NCI-H2029 (cell line): ENCODE results near the gene L3MBTL3.

ENCODE experiments used
- DNase-seq: peaks from one replicate; lab custom pipeline; 2025; lab: John Stamatoyannopoulos, UW

Gene L3MBTL3

DNA sequence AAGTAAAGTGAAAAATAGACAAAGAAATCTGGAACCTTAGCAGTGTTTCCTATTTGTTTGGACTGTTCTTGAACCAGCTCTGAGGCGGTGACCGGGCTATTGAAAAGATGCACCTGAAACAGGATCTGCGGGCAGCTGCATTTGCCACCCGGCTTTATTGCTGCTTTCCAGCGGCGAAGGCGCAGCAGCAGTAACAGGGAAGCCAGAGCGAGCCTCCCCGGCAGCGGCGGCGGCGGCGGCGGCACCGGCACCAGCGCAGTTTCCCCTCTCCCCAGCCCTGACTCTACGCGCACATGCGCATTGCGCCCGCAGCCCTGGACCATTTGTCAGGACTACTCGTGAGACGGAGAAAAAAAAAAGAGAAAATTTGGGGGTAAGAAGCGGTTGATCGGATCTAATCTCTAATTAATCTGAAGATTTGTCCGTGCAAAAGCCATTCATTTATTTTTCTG, at the start of gene L3MBTL3:
TSS of gene L3MBTL3 (plus strand) at position 290 of the 452 bp plus-strand sequence. CDS start 24,119 bp downstream, outside the sequence.
- DNase-seq: peak; percentile 42

DNA sequence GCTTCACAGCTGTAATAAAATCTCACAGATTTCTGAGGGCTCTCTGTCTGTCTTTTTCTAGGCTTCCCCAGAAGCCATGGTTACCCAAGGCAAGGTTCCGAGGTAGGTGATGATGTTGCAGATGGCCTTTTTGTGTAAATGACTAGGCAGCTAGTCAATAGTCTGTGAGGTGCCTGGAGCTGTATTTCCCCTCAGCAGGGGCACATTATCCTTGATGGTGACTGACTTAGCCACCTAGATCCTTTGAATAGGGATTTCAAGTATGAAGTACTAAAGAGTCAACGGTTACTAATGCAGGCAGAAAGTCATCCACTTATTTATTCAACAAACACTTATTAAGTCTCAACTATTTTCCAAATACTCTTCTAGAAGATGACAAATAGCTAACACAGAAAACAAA, 49.3 kb upstream of the L3MBTL3 start:
- DNase-seq: no peak

DNA sequence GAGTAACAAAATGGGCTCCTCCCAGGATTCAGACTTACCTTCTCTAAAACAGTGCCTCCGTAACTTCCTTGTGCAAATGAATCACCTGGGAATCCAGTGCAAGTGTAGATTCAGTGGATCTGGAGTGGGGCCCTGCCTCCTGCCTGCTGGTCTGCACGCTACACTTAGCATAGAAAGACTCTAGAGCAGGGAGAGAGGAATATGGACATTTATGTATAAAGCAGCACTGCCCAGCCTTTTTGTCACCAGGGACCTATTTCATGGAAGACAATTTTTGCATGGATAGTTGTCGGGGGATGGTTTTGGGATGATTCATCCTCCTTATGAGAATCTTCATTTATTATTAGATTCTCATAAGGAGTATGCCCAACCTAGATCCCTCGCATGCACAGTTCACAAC, 42.3 kb upstream of the L3MBTL3 start:
- no peak for DNase-seq

DNA sequence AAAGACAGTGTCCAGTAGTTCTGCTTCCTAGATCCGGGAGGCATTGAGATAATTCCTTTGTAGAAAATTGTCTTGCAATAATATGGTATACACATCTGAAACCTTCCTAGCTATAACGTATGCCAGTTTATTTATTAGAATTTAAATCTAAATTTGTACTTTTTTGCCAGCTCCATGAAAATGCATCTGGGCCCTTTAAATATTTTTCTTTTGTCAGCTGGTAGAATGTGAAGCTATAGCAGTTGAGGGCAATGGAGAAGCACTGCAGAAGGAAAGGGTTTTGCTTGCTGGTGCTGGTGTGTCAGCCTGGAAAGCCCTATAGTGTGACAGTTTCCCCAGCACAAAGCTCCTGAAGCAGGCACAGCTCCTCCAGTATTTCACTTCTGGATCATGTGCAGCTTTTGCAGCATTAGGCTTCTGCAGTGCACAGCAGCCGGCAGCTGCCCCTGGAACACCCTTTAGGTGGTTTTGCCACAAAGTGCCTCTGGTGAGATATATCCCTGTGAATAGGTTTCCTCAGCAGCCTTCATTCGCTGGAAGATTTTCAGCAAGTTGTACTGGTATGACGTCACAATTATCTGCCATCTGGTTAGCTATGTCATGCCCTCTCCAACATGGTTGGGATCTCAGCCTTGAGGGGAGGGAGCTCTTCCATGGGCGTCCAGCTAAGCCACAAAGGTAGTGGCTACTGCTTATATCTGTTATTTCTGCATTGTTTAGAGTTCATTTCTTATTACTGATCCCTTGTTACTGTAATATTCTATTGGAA, 40.0 kb upstream of the L3MBTL3 start:
- no peak for DNase-seq

DNA sequence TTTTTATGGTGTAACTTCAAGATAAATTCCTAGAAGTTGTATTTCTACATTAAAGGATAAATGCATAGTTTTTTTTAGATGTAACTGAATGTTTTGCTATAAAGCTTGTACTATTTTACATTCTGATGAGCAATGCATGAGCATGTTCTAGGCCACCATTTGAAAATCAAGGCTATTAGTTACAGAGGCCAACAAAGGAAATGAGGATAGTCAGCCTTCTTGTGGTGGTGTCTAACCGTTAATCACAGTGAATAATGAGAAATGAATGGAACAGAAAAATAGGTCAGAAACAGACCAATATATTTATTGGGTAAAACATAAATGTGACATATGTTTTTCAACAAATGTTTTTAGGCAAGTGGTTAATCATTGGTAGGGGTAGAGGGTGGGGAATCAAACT, 37.6 kb upstream of the L3MBTL3 start:
- no peak for DNase-seq

DNA sequence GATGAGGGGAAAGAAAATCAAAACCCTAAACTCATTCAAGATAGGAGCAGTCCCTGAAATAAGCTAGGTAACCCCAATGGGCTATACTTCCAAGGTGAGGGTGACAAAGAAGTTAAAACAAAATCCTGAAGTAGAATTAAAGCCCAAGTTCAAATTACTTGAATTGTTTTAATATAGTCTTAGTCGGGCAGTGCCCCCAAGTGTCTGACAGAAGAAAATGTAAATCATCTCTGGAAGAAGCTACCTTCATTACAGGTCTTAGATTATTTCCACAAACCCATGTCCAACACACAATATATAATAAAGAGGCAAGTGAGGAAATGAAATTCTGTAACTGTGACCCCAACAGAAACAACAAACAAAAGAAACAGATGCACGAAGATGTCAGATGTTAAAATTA, 36.8 kb upstream of the L3MBTL3 start:
- no peak for DNase-seq

DNA sequence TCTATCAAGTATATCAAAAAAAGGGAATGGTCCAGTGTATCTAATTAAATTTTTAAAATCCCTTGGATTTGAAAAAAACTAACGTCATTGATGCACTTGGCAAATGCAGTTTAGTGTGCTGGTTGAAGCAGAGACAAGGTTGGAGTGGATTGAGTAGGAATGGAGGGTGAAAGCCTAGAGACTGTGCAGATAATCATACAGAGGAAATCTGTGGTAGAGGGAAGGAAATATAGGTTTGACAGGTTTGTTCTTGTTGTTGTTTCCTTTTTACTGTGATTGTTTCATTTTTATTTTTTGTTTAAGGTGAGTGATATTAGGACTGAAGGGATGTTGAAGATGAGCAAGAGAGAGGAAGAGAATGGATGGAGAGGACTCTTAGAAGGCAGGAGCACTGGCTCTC, 29.0 kb upstream of the L3MBTL3 start:
- DNase-seq: no peak

DNA sequence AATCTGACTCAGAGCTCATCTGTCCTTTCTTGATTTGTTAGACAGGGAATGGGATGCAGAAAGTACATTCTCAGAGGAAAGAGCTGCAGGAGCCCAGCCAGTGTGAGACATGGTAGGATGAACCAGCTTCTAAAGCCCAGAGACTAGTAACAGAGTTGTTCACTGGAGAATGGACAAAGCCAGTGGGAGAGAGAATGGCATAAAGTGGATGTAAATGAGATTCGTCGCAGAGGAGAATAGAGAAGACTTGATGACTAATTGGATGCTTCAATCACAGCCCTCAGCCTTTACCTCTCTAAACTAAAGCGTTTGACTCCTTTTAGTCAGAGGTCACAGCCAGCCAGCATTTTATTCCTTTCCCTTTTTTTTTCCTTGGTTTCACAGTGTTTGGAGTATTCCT, 25.5 kb upstream of the L3MBTL3 start:
- DNase-seq: no peak

DNA sequence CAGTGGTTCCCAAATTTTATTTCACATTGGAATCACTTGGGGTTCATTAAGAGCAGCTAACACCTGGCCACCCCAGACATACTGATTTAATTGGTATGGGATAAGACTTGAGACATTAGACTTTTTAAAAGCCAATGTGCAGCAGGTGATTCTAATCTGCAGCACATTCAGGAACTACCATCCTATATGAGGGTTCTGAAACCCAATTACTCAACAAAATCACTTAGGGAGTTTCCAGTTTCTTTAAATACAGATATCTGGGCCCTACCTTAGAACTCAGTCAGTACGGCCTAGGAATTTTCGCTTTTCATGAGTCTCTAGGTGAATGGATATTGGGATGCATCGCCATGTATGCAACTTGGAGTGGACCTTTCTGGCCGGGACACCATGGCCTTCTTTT, 24.0 kb upstream of the L3MBTL3 start:
- no peak for DNase-seq

DNA sequence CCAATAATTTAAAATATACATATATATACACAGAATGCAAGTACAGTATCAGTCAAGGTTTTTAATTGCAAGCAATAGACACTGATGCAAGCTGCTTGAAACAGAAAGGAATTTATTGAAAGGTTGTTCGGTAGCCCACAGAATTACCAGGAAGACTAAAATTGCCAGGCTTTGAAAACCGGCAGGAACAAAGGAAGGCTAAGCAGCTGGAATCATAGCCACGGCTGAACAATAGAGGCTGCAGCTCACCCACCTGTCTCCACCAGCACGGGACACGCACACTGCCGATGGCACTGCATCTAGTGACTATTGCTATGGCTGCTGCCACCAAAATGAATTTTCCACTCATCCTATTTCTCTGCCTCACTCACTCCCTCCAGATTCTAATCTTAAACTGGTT, 22.0 kb upstream of the L3MBTL3 start:
- no peak for DNase-seq

DNA sequence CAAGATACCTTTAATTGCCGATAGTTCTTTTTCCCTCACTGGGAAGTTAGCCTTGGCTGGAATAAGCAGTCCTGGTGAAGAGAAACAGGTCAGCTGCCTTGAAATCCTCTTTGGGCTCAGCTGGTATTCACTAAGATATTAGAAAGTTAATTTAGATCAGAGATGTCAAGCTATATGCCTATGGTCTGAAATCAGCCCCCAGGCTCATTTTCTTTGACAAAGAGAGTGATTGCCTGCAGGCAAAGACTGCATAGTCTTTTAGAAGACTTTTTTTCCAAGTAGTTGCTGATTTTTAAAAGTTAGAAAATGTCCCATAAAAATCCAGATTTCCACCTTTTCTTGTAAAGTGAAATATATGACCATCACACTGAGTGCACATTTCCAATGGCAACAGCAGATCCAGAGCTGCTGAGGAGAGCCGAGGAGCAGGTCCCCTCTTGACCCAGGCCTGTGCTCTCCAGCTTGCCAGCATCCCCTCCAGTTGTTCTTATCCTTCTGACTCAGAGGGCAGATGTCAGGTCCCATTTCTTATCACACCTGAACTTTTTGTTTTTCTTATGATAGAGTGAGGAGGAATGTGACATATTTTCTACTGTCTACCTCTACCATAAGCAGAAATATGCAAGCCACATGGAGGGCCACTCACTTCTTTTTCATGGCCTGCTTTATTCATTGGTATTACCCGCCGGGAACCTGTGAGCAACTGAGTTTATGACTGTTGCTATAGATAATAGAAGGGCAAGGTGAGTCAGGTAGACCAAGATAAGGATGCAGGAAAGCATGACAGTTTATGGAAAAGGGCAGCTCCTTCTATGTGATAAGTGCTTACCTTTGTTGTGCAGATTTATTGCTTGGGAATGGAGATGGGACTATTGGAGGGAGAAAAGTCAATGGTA, 17.6 kb upstream of the L3MBTL3 start:
- DNase-seq: no peak

DNA sequence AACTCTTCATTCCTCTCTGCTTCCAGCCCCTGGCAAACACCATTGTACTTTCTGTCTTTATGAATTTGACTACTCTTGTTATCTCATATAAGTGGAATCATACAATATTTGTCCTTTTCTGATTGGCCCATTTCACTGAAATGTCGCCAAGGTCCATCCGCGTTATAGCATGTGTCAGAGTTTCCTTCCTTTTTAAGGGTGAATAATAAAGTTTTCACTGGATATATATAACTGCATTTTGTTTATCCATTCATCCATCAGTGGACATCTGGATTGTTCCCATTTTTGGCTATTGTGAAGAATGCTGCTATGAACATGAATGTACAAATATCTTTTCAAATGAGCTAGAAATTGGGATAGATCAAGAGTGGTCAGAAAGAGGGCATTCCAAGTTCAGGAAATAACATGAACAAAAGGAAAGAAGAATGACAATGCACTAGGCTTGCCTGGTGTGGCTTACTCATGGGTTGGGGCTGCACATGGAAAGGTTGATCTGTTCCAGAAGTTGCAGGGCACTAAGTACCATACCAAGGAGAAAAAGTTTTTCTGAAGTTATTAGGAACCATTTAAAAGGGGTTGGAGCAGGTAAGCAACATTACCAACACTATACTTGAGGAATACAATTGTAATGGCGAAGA, 10.0 kb upstream of the L3MBTL3 start:
- DNase-seq: no peak

DNA sequence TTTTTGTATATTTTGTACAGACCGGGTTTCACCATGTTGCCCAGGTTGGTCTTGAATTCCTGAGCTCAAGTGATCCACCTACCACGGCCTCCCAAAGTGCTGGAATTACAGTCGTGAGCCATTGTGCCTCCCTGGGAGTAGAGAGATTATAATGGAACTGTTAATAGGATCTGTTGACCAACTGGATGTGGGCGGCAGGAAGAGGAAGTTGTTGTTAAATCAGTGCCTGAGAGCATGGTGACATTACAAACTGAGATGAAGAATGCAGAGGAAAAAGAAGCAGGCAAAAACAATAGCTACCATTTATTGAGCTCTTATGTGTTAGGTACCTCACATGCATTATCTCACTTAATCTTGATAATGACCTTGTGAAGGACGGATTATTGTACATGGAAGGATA, 9.2 kb upstream of the L3MBTL3 start:
- no peak for DNase-seq

DNA sequence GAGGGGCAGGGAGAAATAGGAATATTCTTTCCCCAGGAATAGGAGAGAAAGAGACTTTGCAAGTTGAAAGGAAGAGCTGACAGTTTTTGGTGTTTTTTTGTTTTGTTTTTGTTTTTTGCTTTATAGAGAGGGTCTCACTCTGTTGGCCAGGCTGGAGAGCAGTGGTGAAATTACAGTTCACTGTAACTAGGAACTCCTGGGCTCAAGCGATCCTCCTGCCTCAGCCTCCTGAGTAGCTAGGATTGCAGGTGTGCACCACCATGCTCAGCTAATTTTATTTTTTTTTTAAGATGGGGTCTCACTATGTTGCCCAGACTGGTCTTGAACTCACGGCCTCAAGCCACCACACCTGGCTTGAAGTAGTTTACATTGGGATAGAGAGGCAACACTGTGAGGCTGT, 8.0 kb upstream of the L3MBTL3 start:
- no peak for DNase-seq

DNA sequence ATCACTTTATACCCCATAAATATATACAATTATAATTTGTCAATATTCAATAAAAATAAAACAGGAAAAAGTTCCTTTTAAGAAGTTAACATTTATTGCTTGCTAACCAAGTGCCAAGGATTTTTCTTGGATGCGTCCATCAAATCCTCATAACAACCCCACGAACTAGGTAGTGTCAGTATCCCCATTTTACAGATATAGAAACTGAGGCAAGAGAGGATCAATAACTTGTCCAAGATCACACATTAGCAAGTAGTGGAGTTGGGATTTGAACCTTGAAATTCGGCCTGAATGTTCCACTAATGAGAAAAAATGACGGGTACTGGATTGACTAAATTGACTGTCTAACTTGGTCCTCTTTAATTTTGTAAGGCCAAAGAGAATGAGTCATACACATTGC, 5.7 kb upstream of the L3MBTL3 start:
- no peak for DNase-seq

DNA sequence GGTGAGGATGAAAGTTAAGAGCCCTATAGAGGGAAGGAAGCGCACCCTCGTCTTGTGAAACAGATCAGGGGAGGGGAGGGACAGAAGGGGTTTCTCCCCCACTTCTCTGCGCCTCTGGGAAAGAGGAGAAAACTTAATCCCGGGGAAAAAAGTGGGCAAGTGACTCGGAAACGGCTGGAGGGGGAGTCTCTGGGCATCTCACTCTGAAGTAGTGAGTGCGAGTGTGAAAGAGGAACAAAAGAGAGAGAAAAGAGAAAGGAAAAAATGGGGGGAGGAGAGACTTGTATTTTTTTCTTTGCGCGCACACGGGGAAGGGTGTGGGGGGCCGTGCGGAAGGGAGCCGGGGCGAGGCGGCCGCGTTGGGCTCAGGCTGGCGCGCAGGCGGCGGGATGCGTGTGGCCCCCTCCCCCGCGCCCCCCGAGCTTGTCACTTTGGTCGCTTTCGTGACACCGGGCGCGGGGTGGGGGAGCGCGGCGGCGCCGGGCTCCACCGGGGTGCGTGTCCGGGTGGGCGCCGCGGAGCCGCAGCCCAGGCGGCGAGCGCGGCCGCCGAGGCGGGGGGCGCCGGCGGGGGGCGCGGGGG, 454 bp downstream of the L3MBTL3 start:
- no peak for DNase-seq

DNA sequence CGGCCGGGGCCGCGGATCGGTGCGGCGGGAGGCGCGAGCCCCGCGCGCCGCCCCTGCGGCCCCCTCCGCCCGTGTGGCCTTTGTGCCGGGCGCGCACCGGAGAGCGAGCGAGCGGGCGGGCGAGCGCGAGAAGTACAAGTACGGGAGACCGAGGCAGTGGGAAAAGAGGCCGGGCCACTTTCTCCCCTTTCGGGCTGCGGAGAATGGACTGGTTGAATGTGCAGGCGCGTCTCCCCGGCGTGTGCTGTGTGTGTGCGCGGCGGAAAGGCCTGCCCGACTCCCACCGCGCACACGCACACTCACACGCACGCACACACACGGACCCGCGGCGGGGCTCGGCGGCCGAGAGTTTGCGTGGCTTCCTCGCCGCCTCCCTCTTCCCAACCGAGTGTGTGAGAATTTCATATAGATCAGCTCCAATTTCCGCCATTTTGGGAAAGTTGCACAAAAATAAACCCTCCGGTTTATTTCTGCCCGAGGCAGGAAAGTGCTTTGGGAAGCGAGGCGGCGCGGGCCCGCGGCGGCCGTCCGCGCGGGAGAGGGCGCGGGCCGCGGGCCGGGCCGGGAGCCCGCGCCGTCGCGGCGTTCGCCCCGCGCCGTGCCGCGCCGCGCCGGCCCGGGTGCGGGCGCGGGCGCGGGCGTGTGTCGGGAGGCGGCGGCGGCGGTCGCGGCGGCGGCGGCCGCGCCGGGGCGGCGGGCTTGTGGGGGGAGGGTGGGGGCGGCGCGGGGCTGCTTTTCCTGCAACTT, 1.1 kb downstream of the L3MBTL3 start:
- DNase-seq: no peak

DNA sequence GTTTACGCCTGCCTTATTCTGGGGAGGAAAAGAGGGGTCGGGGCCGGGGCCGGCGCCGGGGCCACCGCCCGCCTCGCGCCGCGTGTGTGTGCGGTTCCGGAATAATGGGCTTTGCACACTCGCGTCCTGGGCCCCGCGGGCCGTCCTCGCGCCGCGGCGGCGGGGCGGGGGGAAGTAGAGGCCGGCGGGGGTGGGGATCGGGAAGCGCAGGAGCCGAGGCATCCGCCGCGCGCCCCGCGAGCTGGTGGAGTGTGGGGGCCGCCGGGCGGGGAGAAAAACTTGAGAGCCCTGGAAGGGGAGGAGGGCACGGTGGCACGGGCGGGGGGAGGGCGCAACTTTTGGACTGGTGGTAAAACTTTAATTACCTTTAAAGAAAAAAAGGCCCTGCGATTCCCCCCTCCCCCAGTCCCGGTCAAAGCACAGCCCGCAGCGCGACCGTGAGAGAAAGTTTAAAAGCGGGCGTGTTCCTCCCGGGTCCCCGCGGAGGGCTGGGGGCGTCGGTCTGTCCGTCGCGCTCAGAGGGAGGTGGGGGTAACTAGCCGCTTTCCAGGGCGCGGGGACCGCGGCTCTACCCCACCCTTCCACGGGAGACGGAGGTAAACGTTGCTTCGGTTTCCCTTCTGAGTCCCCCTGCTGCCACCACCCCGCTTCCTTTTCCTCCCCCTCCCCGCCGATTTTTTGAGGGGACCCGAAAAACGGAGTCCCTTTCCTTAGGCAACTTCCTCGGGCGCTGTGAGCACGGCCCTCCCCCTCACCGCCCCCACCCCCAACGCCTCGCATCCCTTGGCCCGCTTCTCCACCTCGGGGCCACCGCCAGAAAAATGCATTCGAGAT, 1.9 kb downstream of the L3MBTL3 start:
- no peak for DNase-seq

DNA sequence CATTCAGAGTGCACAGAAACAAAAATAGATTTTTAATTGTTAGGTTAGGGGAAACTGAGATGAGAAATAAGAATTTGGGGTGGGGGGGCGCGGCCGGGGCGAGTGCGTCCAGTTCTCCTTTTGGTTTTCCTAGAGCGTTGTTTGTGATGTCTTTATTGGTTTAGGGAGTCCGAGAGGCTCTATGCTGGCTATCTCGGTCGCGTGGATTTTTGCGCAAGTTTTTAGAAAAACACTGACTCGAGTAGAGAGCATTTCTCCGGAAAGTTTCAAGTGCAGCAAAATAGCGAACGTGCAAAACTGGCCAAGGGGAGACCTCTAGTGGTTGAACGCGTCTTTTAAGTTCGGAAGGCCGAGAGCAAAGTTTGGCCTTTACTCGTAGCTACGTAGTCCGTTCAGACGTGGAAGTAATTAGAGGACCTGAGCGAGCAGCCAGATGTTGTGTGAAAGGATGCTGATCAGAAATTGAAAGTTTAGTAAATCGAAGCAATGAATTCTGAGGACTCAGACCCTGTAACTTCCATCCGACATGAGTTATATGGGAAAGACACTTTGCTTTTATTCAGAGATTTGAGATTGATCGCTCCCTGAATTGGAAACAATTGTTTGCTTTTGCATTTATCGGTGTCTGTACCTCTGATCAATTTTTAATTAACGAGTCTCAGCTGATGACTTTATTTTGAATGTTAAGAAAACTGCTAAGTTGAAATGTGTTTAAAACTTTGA, 2.7 kb downstream of the L3MBTL3 start:
- peak; percentile 9 for DNase-seq

DNA sequence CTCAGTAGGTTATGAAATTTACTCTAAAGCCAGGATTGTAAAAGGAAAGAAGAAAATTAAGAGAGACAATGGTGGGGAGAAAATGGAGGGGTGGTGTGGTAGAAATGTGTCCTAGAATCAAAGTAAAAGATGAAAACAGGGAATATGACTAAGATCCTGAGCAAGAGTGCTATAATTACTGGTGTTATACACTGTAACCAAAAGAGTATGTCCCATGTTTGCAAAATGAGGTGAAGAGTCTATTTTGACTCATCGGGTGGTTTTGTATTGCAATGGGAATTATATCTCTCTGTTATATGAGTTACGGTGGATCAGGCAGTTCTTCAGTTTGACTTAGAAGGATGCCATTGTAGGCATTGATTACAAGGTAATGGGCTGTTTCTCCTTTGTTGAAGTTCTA, 8.5 kb downstream of the L3MBTL3 start:
- DNase-seq: no peak
